ENCODE data around the gene NYNRIN.

NYNRIN gene

DNA sequence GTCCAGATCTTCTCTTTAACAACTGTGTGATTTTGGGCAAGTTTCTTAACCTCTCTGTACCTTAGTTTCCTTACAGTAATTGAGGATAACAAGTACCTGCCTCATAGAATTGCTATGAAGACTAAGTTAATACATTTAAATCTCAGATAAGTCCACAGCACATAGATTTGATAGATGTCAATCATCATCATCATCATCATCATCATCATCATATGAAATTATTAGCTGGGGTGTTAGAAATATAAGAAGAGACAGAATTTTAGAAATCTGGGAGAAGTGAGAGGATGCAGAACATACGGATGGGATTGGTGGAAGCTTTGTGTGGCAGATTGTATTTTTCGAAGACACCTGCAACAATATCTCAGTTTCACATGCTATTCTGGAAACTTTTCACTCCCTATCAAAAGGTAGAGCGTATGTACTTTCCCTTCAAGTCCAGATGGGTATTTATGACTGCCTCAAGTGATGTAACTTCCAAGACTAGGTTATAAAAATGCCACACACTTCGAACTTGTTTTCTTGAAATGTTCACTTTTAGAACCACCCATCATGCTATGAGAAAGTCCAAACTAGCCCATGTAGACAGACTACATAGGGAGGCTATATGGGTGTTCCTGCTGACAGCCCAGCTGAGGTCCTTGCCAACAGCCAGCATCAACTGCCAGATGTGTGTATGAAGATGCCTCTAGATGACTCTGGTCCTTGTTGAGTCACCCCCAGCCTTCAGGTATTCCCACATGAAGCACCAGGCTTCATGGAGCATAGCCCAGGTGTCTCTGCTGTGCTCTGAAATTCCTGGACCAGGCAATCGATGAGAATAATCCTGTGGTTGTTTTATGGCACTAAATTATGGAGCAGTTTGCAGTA, 64.4 kb downstream of the NYNRIN start:
- no peak for DNase-seq

DNA sequence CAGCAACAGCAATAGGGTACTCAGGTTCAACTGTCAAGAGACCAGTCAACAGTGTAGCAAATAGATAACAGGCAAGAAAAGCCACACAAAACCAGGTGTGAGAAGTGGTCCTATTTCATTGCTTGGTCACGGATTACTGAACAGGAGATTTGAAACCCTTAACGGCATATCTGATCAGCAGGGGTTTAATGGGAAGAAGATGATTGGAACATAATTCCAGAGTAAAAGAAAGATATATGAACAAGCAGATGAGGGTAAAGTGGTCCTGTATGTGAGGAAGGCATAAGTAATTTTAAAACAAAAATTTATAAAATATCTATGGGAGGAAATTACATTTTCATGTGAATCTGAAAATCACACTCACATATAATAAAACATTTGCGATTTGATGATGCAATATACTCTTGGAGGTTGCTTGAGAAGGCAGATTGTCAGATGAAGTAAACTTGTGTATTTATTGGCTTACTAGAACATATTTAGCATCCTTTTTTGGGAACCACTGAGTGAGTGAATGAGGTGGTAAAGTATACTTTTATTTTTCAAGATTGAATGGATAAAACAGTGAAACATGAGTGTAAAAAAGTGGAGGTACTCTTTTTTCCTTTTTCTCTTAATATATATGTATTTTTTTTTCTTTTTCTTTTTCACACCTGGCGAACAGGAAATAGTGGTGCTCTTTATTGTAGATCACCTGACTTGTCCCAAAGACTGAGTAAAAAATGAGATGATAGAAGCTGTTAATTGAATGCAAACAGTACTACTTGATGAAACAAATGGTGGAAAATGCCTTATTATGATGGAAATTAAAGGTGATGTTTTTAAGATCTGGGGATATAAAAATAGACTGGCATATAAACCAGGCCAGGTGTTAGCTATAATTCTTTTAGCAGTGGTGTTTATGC, 65.3 kb downstream of the NYNRIN start:
- DNase-seq = no peak

DNA sequence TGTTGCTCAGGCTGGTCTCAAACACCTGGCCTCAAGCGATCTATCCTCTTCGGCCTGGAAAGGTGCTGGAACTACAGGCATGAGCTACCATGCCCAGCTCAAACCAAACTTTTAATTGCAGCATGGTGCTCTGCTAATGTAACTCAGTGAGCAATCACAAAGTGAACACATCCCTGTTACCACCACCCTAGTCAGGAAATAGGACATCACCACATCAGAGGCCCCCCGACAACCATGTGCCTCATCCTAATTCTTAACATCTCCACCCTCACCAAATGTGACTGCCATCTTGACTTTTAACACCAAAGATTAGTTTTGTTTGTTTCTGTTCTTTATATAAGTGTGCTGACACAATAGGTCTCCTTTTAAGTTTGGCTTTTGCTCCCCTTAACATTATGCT, 66.6 kb downstream of the NYNRIN start:
- DNase-seq = no peak

DNA sequence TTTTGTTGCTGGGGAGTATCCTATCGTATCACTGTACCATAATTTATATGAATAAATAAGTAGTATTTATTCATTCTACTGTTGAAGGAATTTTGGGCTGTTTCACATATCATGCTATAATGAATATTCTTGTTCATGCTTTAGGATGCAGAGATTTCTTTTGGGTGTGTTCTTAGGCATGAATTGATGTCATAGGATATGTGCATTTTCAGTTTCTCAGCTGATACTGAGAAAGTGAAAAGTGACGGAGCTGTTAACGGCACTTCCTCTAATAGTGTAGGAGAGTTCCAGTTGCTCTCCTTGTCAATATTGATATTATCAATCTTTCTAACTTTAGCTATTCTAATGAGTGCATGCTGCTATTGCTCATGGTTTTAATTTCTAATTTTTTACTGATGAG, 67.0 kb downstream of the NYNRIN start:
- no peak for DNase-seq
